ENCODE results near the gene RPS6KA2. TPM values are rescaled to one million over a fixed set of nuclear protein-coding genes. Genes with fewer than 3 reads are reported as not detected.

Gene RPS6KA2
- total RNA-seq, 2 donors from 2014 or later, result 59.5 to 75.4 TPM

DNA sequence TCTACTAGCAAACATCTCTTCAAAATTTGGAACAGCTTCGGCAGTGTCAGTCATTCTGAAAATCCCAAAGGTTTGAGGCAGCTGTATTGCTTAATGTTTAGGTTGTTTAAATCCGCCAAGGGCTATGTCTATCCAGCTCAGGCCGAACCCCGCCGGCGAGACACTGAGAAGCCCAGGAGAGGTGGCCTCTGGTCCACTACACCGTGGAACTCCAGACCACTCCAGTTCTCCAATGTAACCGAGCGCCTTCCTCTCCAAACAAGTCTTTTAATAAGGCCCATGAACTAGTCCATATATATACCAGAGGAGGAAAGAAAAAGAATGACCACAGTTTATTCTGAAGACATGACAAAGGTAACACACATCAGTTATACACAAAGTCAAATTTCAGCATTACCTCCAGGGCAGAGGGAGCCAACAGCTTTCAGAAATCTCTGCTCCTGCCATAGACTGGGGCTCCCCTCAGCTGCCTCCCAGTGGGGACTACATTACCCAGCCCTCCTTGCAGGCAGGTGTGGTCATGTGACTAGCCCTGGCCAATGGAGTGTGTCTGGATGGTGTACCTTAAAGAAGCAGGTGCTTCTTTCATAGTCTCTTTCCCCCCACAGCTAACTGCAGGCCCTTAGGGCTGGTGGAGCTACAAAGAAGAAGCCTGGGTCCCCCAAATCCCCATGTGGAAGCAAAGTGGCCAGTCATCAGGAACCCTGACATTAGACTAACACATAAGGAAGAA is 40.5 kb downstream of the RPS6KA2 start, which contains the start of gene RAMACL:
TSS of gene RAMACL (minus strand) at position 255 of the 733 bp plus-strand sequence. CDS start at position 54, 201 bp downstream.
- Histone ChIP-seq H3K27ac (no peak within 1 kb of the TSS), H3K36me3 (no peaks in the 10 kb centered on the region), H3K4me3 (no peak within 1 kb of the TSS), H3K27me3 (replicated peaks; ENCODE audit: insufficient read depth) (no peaks in the 10 kb centered on the region), H3K9me3 (no peaks in the 10 kb centered on the region), H3K4me1 (ENCODE audit: control insufficient read depth in 1 of 2, low read depth in 2 of 2) (peaks cover 4 to 11% of the 10 kb centered on the region in 2 donors)
- TF ChIP-seq, protein P1, sequence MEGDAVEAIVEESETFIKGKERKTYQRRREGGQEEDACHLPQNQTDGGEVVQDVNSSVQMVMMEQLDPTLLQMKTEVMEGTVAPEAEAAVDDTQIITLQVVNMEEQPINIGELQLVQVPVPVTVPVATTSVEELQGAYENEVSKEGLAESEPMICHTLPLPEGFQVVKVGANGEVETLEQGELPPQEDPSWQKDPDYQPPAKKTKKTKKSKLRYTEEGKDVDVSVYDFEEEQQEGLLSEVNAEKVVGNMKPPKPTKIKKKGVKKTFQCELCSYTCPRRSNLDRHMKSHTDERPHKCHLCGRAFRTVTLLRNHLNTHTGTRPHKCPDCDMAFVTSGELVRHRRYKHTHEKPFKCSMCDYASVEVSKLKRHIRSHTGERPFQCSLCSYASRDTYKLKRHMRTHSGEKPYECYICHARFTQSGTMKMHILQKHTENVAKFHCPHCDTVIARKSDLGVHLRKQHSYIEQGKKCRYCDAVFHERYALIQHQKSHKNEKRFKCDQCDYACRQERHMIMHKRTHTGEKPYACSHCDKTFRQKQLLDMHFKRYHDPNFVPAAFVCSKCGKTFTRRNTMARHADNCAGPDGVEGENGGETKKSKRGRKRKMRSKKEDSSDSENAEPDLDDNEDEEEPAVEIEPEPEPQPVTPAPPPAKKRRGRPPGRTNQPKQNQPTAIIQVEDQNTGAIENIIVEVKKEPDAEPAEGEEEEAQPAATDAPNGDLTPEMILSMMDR (IDR thresholded peaks at IDR 0.05), result no peak
- ATAC-seq (ENCODE audit: insufficient number of reproducible peaks, low FRiP score, low read depth) (no peak), DNase-seq (ENCODE audit: low spot score) (no peak)

DNA sequence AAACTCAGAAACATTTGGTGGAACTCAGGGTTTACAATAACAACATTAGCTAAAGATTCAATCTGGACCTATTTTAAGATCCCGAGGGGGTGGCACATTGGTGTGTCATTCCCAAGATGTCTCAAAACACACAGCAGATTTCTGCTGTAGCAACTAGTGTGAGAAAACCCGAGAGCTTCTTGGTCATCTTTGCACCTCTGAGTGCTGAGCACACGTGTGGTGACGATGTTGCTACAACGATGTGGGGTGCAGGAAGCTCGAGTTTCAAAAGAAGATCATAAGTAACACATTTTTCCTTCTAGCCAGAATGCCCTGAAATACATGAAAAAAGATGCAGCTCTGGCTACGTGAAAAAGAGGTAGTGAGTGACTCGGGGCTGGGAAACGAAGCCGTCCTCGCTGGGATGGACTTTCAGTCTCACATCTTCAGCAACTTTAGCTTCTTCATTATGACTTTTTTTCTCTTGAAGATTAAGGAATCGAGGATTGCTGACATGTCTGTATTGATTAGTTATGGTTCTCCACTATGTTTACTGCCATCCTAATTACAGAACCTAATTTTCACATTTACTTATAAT is 42.1 kb downstream of the RPS6KA2 start:
- no peaks in the 10 kb centered on the region for H3K36me3 ChIP-seq
- ATAC-seq (ENCODE audit: insufficient number of reproducible peaks, low FRiP score, low read depth), result no peak
- H3K9me3 ChIP-seq, result no peaks in the 10 kb centered on the region
- peaks cover 4 to 11% of the 10 kb centered on the region in 2 donors for H3K4me1 ChIP-seq (ENCODE audit: control insufficient read depth in 1 of 2, low read depth in 2 of 2)
- no peak overlapping the region for H3K4me3 ChIP-seq
- no peaks in the 10 kb centered on the region for H3K27me3 ChIP-seq (replicated peaks; ENCODE audit: insufficient read depth)
- no peak overlapping the region for H3K27ac ChIP-seq
- TF ChIP-seq, protein P1 (IDR thresholded peaks at IDR 0.05), result no peak
- no peak for DNase-seq (ENCODE audit: low spot score)

- no peaks in the 10 kb centered on the region for H3K9me3 ChIP-seq
- peaks cover 4 to 6% of the 10 kb centered on the region in 2 donors for H3K4me1 ChIP-seq (ENCODE audit: control insufficient read depth in 1 of 2, low read depth in 2 of 2)
- H3K27ac ChIP-seq, result no peak overlapping the region
- H3K36me3 ChIP-seq, result no peaks in the 10 kb centered on the region
- TF ChIP-seq, protein P1 (IDR thresholded peaks at IDR 0.05), result no peak
- H3K27me3 ChIP-seq (replicated peaks; ENCODE audit: insufficient read depth), result no peaks in the 10 kb centered on the region
- H3K4me3 ChIP-seq, result no peak overlapping the region
- no peak for ATAC-seq (ENCODE audit: insufficient number of reproducible peaks, low FRiP score, low read depth)
- no peak for DNase-seq (ENCODE audit: low spot score)
These were observed 42.9 kb downstream of the RPS6KA2 start for GRCh38 chr6:166584155-166584554.

DNA sequence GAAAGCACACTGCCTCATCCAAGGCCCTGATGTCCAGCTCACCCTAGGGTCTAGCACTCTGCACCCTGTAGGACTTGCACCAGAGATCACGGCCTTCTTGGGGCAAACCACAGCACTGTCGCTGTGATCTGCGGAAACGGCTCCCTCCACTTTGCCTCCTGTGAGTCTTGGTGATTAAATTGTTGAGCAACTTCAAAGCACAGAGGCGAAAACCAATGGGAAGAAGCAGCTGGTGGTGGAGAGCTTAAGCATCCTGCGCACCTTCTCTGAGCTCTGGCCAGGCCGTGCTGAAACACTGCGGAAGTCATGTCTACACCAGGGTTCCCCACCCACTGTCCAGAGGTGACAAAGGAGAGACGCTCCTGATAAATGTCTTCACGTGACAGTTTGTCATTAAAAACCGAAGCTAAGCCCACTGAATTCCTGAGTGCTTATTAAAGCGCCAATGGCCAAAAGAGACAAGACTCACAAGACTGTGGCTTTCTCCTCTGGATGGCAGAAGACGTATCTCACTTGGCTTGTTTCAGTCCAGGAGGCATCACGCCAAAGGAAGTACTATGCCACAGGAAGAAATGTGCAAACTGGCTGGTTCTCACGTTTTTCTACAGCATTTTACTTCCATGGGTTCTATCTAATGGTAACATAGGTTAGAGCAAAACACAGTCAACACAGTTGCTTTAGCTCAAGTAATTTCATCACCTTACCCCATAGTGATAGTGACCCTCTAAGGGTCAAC is 43.7 kb downstream of the RPS6KA2 start:
- no peak for DNase-seq (ENCODE audit: low spot score)
- no peak overlapping the region for H3K27ac ChIP-seq

More for the DNA sequence above, 43.7 kb downstream of the RPS6KA2 start:
- peaks cover 0 to under 1% of the 10 kb centered on the region in 2 donors for H3K4me1 ChIP-seq (ENCODE audit: control insufficient read depth in 1 of 2, low read depth in 2 of 2)
- TF ChIP-seq, protein P1 (IDR thresholded peaks at IDR 0.05), result no peak
- ATAC-seq (ENCODE audit: insufficient number of reproducible peaks, low FRiP score, low read depth), result no peak
- no peaks in the 10 kb centered on the region for H3K36me3 ChIP-seq
- H3K4me3 ChIP-seq, result no peak overlapping the region
- H3K27me3 ChIP-seq (replicated peaks; ENCODE audit: insufficient read depth), result no peaks in the 10 kb centered on the region
- no peaks in the 10 kb centered on the region for H3K9me3 ChIP-seq
